Erythroblast (primary cell): ENCODE measurements around the gene UNC5CL.

Experiments
- GATA1 ChIP-seq: IDR thresholded peaks from 2 replicates; pipeline ENCODE4 v1.6.1; 2011; ENCODE audit warnings: low read depth, mild to moderate bottlenecking, control low read depth, low read length, moderate library complexity
- POLR2A ChIP-seq: IDR thresholded peaks from 2 replicates; pipeline ENCODE4 v1.6.1; 2011; ENCODE audit warnings: mild to moderate bottlenecking, low read length

DNA sequence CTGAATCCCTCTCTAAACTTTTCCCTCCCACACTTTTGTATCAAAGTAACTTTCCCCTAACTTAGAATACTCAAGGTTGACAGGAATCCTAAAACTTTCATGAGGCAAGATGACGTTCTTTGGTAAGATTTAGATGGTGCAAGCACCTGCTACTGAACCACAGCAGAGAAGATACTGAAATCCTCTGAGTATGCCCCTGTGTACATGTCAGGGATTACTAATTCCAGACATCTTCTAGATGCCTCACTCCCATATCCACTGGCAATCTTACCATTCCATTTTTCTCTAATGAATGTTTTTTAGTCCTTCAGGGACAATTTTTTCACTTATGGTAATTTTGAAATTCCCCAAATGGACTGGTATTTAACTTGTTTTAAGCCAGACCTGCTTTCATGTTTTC is 23.0 kb upstream of the UNC5CL start:
- TF ChIP-seq POLR2A (no peak), GATA1 (no peak)
